Muscle layer of colon (tissue), 2 donors: Measurements from ENCODE around the gene ENC1.

Experiments
- H3K27ac ChIP-seq: one replicate; pipeline ENCODE4 v1.7.0; 2013; ENCODE audit warnings: low read depth, mild to moderate bottlenecking, low read length, moderate library complexity
- H3K27me3 ChIP-seq, 2 donors: one replicate each; pipeline ENCODE4 v1.7.0; 2013; ENCODE audit warnings: low read length in 2 of 2, mild to moderate bottlenecking in 2 of 2; ENCODE audit not compliant: insufficient read depth in 2 of 2, control insufficient read depth in 1 of 2
- H3K36me3 ChIP-seq: one replicate; pipeline ENCODE4 v1.7.0; 2013; ENCODE audit warnings: mild to moderate bottlenecking, low read length; ENCODE audit not compliant: insufficient read depth
- H3K4me1 ChIP-seq: one replicate; pipeline ENCODE4 v1.7.0; 2013; ENCODE audit warnings: mild to moderate bottlenecking, low read length; ENCODE audit not compliant: insufficient read depth
- H3K4me3 ChIP-seq, 2 donors: one replicate each; pipeline ENCODE4 v1.7.0; 2013; ENCODE audit warnings: low read length in 2 of 2, low read depth in 1 of 2, mild to moderate bottlenecking in 1 of 2, moderate library complexity in 1 of 2
- H3K9ac ChIP-seq: one replicate; pipeline ENCODE4 v1.7.0; 2013; ENCODE audit warnings: low read length
- H3K9me3 ChIP-seq: one replicate; pipeline ENCODE4 v1.7.0; 2013; ENCODE audit warnings: mild to moderate bottlenecking, low read length
- donor health status: abdominal sarcoma.
- donor health status: Adenocarcinoma of cecum.

The ENC1 gene

GRCh38 chr5:74617202-74617601 lies 23.3 kb downstream of the ENC1 start:
- H3K9me3 ChIP-seq = no peaks in the 10 kb centered on the region
- H3K4me3 ChIP-seq = no peak overlapping the region
- H3K9ac ChIP-seq = no peak overlapping the region
- no peaks in the 10 kb centered on the region for H3K27me3 ChIP-seq
- H3K27ac ChIP-seq = no peak overlapping the region
- H3K36me3 ChIP-seq = no peaks in the 10 kb centered on the region
- H3K4me1 ChIP-seq = no peaks in the 10 kb centered on the region

- no peak overlapping the region for H3K9ac ChIP-seq
- H3K4me3 ChIP-seq = no peak overlapping the region
- no peak overlapping the region for H3K27ac ChIP-seq
- no peaks in the 10 kb centered on the region for H3K36me3 ChIP-seq
- no peaks in the 10 kb centered on the region for H3K9me3 ChIP-seq
- H3K27me3 ChIP-seq = no peaks in the 10 kb centered on the region
- no peaks in the 10 kb centered on the region for H3K4me1 ChIP-seq
Observed at GRCh38 chr5:74616236-74617146, 24.0 kb downstream of the ENC1 start.

- Histone ChIP-seq H3K9ac (no peak overlapping the region), H3K4me3 (no peak overlapping the region), H3K4me1 (no peaks in the 10 kb centered on the region), H3K9me3 (no peaks in the 10 kb centered on the region), H3K27me3 (no peaks in the 10 kb centered on the region), H3K36me3 (no peaks in the 10 kb centered on the region), H3K27ac (no peak overlapping the region)
Observed at GRCh38 chr5:74613283-74613682, 27.2 kb downstream of the ENC1 start.

GRCh38 chr5:74612045-74612444 lies 28.5 kb downstream of the ENC1 start:
- Histone ChIP-seq H3K9me3 (no peaks in the 10 kb centered on the region), H3K4me1 (no peaks in the 10 kb centered on the region), H3K4me3 (no peak overlapping the region), H3K27me3 (no peaks in the 10 kb centered on the region), H3K9ac (no peak overlapping the region), H3K27ac (no peak overlapping the region), H3K36me3 (no peaks in the 10 kb centered on the region)

- no peaks in the 10 kb centered on the region for H3K9me3 ChIP-seq
Observed at GRCh38 chr5:74608736-74609601, 31.6 kb downstream of the ENC1 start.

GRCh38 chr5:74605759-74606158 lies 34.8 kb downstream of the ENC1 start:
- Histone ChIP-seq H3K4me3 (no peak overlapping the region), H3K9ac (no peak overlapping the region), H3K27ac (no peak overlapping the region), H3K27me3 (no peaks in the 10 kb centered on the region), H3K4me1 (no peaks in the 10 kb centered on the region), H3K9me3 (no peaks in the 10 kb centered on the region), H3K36me3 (no peaks in the 10 kb centered on the region)

More at GRCh38 chr5:74608736-74609601, 31.6 kb downstream of the ENC1 start:
- no peak overlapping the region for H3K4me3 ChIP-seq
- H3K36me3 ChIP-seq = no peaks in the 10 kb centered on the region
- H3K9ac ChIP-seq = no peak overlapping the region
- H3K27ac ChIP-seq = no peak overlapping the region
- no peaks in the 10 kb centered on the region for H3K27me3 ChIP-seq
- H3K4me1 ChIP-seq = no peaks in the 10 kb centered on the region

- H3K4me3 ChIP-seq = no peak overlapping the region
- H3K27me3 ChIP-seq = no peaks in the 10 kb centered on the region
- no peak overlapping the region for H3K27ac ChIP-seq
- no peaks in the 10 kb centered on the region for H3K36me3 ChIP-seq
- no peaks in the 10 kb centered on the region for H3K9me3 ChIP-seq
- no peaks in the 10 kb centered on the region for H3K4me1 ChIP-seq
- H3K9ac ChIP-seq = no peak overlapping the region
Observed at GRCh38 chr5:74603376-74603775, 37.2 kb downstream of the ENC1 start.

GRCh38 chr5:74599148-74599547 lies 41.4 kb downstream of the ENC1 start:
- no peaks in the 10 kb centered on the region for H3K9me3 ChIP-seq
- no peak overlapping the region for H3K4me3 ChIP-seq
- no peak overlapping the region for H3K9ac ChIP-seq
- H3K27me3 ChIP-seq = no peaks in the 10 kb centered on the region
- H3K27ac ChIP-seq = no peak overlapping the region
- no peaks in the 10 kb centered on the region for H3K4me1 ChIP-seq
- no peaks in the 10 kb centered on the region for H3K36me3 ChIP-seq

- Histone ChIP-seq H3K4me1 (no peaks in the 10 kb centered on the region), H3K9ac (no peak overlapping the region), H3K9me3 (no peaks in the 10 kb centered on the region), H3K36me3 (no peaks in the 10 kb centered on the region), H3K4me3 (no peak overlapping the region), H3K27me3 (no peaks in the 10 kb centered on the region), H3K27ac (no peak overlapping the region)
Observed at GRCh38 chr5:74598731-74599130, 41.8 kb downstream of the ENC1 start.

GRCh38 chr5:74596927-74597326 lies 43.6 kb downstream of the ENC1 start:
- Histone ChIP-seq H3K27ac (no peak overlapping the region), H3K4me3 (no peak overlapping the region), H3K27me3 (no peaks in the 10 kb centered on the region), H3K9ac (no peak overlapping the region), H3K36me3 (no peaks in the 10 kb centered on the region), H3K9me3 (no peaks in the 10 kb centered on the region), H3K4me1 (no peaks in the 10 kb centered on the region)

GRCh38 chr5:74595143-74595925 lies 45.2 kb downstream of the ENC1 start:
- H3K27me3 ChIP-seq = no peaks in the 10 kb centered on the region
- H3K4me3 ChIP-seq = no peak overlapping the region
- no peaks in the 10 kb centered on the region for H3K9me3 ChIP-seq
- H3K36me3 ChIP-seq = no peaks in the 10 kb centered on the region
- no peaks in the 10 kb centered on the region for H3K4me1 ChIP-seq
- H3K9ac ChIP-seq = no peak overlapping the region
- H3K27ac ChIP-seq = no peak overlapping the region
